K562 (cell line): ENCODE measurements around the gene BDH1.

Experiments
- JUND ChIP-seq, 2 experiments: IDR thresholded peaks; 2 replicates in 1 of 2; 3 replicates in 1 of 2; pipeline ENCODE4 v1.6.1; 2011; ENCODE audit warnings: borderline replicate concordance in 2 of 2, low read depth in 2 of 2, low read length in 2 of 2, improper control_type of control experiment in 1 of 2, missing biosample characterization in 1 of 2, missing genetic modification characterization in 1 of 2, missing genetic modification reagents in 1 of 2
- ZFP36 ChIP-seq: fragments of 150-350 bp; IDR thresholded peaks from 2 replicates; pipeline ENCODE4 v1.6.1; 2018; ENCODE audit warnings: low read length, low read depth; ENCODE audit not compliant: partially characterized antibody
- TF ChIP-seq, protein P1 (sequence below), 3 experiments: IDR thresholded peaks in 2 of 3; conservative IDR thresholded peaks in 1 of 3; 2 replicates each; pipeline ENCODE4 v1.5.1; 2011 to 2012; ENCODE audit warnings: low read length in 3 of 3, mild to moderate bottlenecking in 3 of 3, control low read depth in 2 of 3, improper control_type of control experiment in 1 of 3, inconsistent platforms in 1 of 3, low read depth in 1 of 3, mixed read lengths in 1 of 3, moderate library complexity in 1 of 3; ENCODE audit not compliant: insufficient read depth in 2 of 3
- TF ChIP-seq, protein P2 (sequence below): sonication (generic); formaldehyde crosslinking; IDR thresholded peaks from 2 replicates; pipeline ENCODE4 v1.9.0; 2022; ENCODE audit warnings: mild to moderate bottlenecking, missing genetic modification reagents
- TF ChIP-seq, protein P3 (sequence below), 2 experiments: IDR thresholded peaks; 2 replicates each; pipeline ENCODE4 v1.6.1; 2012; ENCODE audit warnings: improper control_type of control experiment in 2 of 2, low read depth in 2 of 2, low read length in 2 of 2, borderline replicate concordance in 1 of 2

GRCh38 chr3:197575362-197575761 lies 19.6 kb upstream of the BDH1 start:
- TF ChIP-seq, protein P1, sequence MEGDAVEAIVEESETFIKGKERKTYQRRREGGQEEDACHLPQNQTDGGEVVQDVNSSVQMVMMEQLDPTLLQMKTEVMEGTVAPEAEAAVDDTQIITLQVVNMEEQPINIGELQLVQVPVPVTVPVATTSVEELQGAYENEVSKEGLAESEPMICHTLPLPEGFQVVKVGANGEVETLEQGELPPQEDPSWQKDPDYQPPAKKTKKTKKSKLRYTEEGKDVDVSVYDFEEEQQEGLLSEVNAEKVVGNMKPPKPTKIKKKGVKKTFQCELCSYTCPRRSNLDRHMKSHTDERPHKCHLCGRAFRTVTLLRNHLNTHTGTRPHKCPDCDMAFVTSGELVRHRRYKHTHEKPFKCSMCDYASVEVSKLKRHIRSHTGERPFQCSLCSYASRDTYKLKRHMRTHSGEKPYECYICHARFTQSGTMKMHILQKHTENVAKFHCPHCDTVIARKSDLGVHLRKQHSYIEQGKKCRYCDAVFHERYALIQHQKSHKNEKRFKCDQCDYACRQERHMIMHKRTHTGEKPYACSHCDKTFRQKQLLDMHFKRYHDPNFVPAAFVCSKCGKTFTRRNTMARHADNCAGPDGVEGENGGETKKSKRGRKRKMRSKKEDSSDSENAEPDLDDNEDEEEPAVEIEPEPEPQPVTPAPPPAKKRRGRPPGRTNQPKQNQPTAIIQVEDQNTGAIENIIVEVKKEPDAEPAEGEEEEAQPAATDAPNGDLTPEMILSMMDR (IDR thresholded peaks at IDR 0.05 in 2 of 3, conservative IDR thresholded peaks at IDR 0.05 in 1 of 3; ENCODE audit: insufficient read depth in 2 of 3, low read depth in 1 of 3, low read length in 3 of 3), result no peak
- TF ChIP-seq ZFP36 (no peak), JUND (IDR thresholded peaks at IDR 0.05; ENCODE audit: borderline replicate concordance, low read depth, low read length) (no peak), JUND (tag; IDR thresholded peaks at IDR 0.05; ENCODE audit: borderline replicate concordance, low read depth, low read length) (no peak)
- TF ChIP-seq, protein P2, sequence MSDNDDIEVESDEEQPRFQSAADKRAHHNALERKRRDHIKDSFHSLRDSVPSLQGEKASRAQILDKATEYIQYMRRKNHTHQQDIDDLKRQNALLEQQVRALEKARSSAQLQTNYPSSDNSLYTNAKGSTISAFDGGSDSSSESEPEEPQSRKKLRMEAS (CRISPR knock-in tag), result no peak
- TF ChIP-seq, protein P3, sequence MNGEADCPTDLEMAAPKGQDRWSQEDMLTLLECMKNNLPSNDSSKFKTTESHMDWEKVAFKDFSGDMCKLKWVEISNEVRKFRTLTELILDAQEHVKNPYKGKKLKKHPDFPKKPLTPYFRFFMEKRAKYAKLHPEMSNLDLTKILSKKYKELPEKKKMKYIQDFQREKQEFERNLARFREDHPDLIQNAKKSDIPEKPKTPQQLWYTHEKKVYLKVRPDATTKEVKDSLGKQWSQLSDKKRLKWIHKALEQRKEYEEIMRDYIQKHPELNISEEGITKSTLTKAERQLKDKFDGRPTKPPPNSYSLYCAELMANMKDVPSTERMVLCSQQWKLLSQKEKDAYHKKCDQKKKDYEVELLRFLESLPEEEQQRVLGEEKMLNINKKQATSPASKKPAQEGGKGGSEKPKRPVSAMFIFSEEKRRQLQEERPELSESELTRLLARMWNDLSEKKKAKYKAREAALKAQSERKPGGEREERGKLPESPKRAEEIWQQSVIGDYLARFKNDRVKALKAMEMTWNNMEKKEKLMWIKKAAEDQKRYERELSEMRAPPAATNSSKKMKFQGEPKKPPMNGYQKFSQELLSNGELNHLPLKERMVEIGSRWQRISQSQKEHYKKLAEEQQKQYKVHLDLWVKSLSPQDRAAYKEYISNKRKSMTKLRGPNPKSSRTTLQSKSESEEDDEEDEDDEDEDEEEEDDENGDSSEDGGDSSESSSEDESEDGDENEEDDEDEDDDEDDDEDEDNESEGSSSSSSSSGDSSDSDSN (IDR thresholded peaks at IDR 0.05; ENCODE audit: borderline replicate concordance in 1 of 2, low read depth in 2 of 2, low read length in 2 of 2), result no peak
